Measurements from ENCODE around the gene SNX33.
A peak's percentile ranks its signal among the peaks of the same experiment; 100 is the strongest.
"Not testable (repeated sequence)": the region's sequence is repeated elsewhere in the genome, so short reads cannot be mapped to it uniquely, and the experiment has no call there.

The SNX33 gene

DNA sequence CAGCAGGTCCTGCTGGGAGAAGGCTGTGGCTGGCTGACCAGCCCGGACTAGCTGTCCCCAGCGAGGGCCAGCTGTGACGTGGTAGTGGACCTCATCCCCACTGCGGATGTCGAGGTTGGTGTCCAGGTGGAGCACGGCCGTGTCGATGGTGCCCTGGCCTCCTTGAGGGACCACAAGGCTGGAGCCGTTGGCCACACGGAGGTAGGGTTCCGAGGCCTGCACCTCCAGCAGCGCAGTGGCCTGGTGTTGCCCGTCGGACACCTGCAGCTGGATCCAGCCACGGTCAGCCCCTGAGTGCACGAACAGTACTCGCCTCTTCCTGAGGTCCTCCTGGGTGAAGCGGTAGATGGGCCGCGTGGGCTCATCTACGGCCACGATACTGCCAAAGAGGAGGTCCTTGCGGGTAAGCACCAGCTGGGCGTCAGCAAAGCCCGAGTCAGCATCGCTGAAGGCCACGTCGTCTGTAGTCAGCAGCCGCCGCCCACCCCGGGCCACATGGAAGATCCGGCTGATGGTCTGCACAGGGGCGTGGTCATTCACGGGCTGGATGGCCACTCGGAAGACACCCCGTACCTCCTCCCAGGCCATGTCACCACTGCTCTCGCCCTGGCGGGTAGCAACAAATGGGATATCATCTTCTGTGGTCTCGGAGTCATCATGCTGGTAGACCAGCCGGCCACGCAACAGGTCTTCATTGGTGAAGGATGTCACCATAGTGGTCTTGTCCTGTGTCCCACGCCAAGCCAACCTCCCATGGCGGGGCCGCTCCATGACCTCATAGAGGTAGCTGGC is 40.0 kb downstream of the SNX33 start:
- DNase-seq (ENCODE audit: low read depth, low spot score) = no peak
- TF ChIP-seq SUZ12 (IDR thresholded peaks at IDR 0.05; ENCODE audit: extremely low read depth, insufficient read depth, insufficient read length) (no peak), ZNF274 (IDR thresholded peaks at IDR 0.05; ENCODE audit: low read depth, low read length) (no peak)
- Histone ChIP-seq H3K9me3 (ENCODE audit: insufficient read depth, low read length) (no peaks in the 10 kb centered on the region), H3K4me1 (ENCODE audit: insufficient read depth, insufficient read length) (peaks cover 5% of the 10 kb centered on the region), H3K36me3 (ENCODE audit: insufficient read depth, insufficient read length, low read length) (peaks cover 54% of the 10 kb centered on the region), H3K9ac (ENCODE audit: insufficient read length, low read depth) (no peak overlapping the region), H3K27me3 (ENCODE audit: insufficient read depth, insufficient read length) (no peaks in the 10 kb centered on the region), H3K4me3 (ENCODE audit: insufficient read length, low read depth) (no peak overlapping the region)

- Histone ChIP-seq H3K4me3 (ENCODE audit: insufficient read length, low read depth) (no peak overlapping the region), H3K9ac (ENCODE audit: insufficient read length, low read depth) (no peak overlapping the region), H3K9me3 (ENCODE audit: insufficient read depth, low read length) (no peaks in the 10 kb centered on the region), H3K4me1 (ENCODE audit: insufficient read depth, insufficient read length) (peaks cover 5% of the 10 kb centered on the region), H3K27me3 (ENCODE audit: insufficient read depth, insufficient read length) (no peaks in the 10 kb centered on the region), H3K36me3 (ENCODE audit: insufficient read depth, insufficient read length, low read length) (peaks cover 54% of the 10 kb centered on the region)
- no peak for DNase-seq (ENCODE audit: low read depth, low spot score)
- TF ChIP-seq SUZ12 (IDR thresholded peaks at IDR 0.05; ENCODE audit: extremely low read depth, insufficient read depth, insufficient read length) = no peak
- TF ChIP-seq YY1 (IDR thresholded peaks at IDR 0.05; ENCODE audit: insufficient read depth, insufficient read length) = no peak
- TF ChIP-seq ZNF274 (IDR thresholded peaks at IDR 0.05; ENCODE audit: low read depth, low read length) = no peak
These were observed 40.5 kb downstream of the SNX33 start for GRCh38 chr15:75688278-75688557.

GRCh38 chr15:75688831-75689230 is 41.1 kb downstream of the SNX33 start:
- no peaks in the 10 kb centered on the region for H3K27me3 ChIP-seq (ENCODE audit: insufficient read depth, insufficient read length)
- TF ChIP-seq YY1 (IDR thresholded peaks at IDR 0.05; ENCODE audit: insufficient read depth, insufficient read length) = no peak
- TF ChIP-seq SUZ12 (IDR thresholded peaks at IDR 0.05; ENCODE audit: extremely low read depth, insufficient read depth, insufficient read length) = no peak
- TF ChIP-seq ZNF274 (IDR thresholded peaks at IDR 0.05; ENCODE audit: low read depth, low read length) = no peak
- no peak for DNase-seq (ENCODE audit: low read depth, low spot score)
- peaks cover 7% of the 10 kb centered on the region for H3K4me1 ChIP-seq (ENCODE audit: insufficient read depth, insufficient read length)
- H3K9me3 ChIP-seq (ENCODE audit: insufficient read depth, low read length) = no peaks in the 10 kb centered on the region
- no peak overlapping the region for H3K9ac ChIP-seq (ENCODE audit: insufficient read length, low read depth)
- peaks cover 54% of the 10 kb centered on the region for H3K36me3 ChIP-seq (ENCODE audit: insufficient read depth, insufficient read length, low read length)
- no peak overlapping the region for H3K4me3 ChIP-seq (ENCODE audit: insufficient read length, low read depth)

- not testable (repeated sequence) for H3K9me3 ChIP-seq (ENCODE audit: insufficient read depth, low read length); H3K9ac ChIP-seq (ENCODE audit: insufficient read length, low read depth); H3K27me3 ChIP-seq (ENCODE audit: insufficient read depth, insufficient read length); H3K4me3 ChIP-seq (ENCODE audit: insufficient read length, low read depth); DNase-seq (ENCODE audit: low read depth, low spot score)
- peaks cover 49% of the 10 kb centered on the region for H3K36me3 ChIP-seq (ENCODE audit: insufficient read depth, insufficient read length, low read length)
- H3K4me1 ChIP-seq (ENCODE audit: insufficient read depth, insufficient read length) = peaks cover 13% of the 10 kb centered on the region
These were observed 41.7 kb downstream of the SNX33 start for GRCh38 chr15:75689429-75689828.

DNA sequence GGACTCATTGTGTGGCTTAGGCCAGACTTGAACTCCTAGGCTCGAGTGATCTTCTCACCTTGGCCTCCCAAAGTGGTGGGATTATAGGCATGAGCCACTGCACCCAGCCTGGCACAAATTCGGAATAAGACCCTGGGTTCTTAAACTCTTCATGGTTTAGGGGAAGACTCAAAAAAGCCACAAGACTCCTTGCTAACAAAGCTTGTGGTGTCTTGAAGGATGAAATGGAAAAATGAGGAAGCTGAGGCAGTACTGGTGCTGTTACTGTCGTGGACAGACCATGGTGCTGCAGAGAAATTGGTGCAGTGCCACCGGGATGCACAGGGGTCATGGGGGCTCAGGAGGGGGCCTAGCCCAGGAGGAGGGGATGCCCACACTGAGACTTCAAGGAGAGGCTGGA is 44.6 kb downstream of the SNX33 start:
- peaks cover 20% of the 10 kb centered on the region for H3K4me1 ChIP-seq (ENCODE audit: insufficient read depth, insufficient read length)
- DNase-seq (ENCODE audit: low read depth, low spot score) = not testable (repeated sequence)

GRCh38 chr15:75693028-75693427 is 45.3 kb downstream of the SNX33 start:
- H3K9ac ChIP-seq (ENCODE audit: insufficient read length, low read depth); H3K9me3 ChIP-seq (ENCODE audit: insufficient read depth, low read length); H3K27me3 ChIP-seq (ENCODE audit: insufficient read depth, insufficient read length); H3K4me3 ChIP-seq (ENCODE audit: insufficient read length, low read depth); DNase-seq (ENCODE audit: low read depth, low spot score): not testable (repeated sequence)
- peaks cover 22% of the 10 kb centered on the region for H3K4me1 ChIP-seq (ENCODE audit: insufficient read depth, insufficient read length)
- H3K36me3 ChIP-seq (ENCODE audit: insufficient read depth, insufficient read length, low read length) = peaks cover 29% of the 10 kb centered on the region

More for the DNA sequence above, 44.6 kb downstream of the SNX33 start:
- H3K27me3 ChIP-seq (ENCODE audit: insufficient read depth, insufficient read length); H3K9me3 ChIP-seq (ENCODE audit: insufficient read depth, low read length); H3K4me3 ChIP-seq (ENCODE audit: insufficient read length, low read depth); H3K9ac ChIP-seq (ENCODE audit: insufficient read length, low read depth): not testable (repeated sequence)
- peaks cover 36% of the 10 kb centered on the region for H3K36me3 ChIP-seq (ENCODE audit: insufficient read depth, insufficient read length, low read length)

DNA sequence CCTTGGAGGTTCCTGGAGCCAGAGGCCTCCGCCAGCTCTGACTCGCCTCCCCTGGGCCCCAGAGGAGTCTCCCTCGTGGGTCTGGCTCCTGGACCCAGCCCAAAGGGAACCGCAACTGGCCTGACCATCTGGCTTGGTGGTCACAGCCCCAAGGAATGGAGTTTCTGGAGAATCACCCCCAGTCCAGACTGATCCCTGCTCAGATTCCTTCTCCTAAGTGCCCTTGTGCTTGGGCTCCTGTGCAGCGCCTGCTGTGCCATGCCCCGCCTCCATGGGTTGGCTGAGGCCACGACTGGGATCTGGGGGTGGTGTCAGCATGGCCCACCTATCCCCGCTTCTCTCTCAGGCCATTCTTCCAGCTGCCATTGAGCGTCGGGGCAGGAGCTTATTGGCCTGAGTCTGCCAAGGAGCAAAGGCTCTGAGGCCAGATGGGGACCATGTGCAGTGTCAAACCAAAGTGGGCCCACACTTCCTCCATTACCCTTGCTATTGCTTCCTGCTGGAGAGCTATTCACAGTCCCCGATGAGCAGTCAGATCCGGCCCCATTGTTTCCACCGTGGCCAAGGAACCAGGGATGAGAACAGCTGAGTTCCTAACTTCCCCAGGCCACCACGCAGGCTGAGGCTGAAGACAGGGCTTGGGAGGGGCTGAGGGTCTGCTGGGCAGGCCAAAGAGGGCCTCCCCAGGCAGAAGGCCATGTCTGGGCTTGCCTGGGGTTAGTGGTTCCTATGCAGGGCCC is 46.0 kb downstream of the SNX33 start:
- Histone ChIP-seq H3K9ac (ENCODE audit: insufficient read length, low read depth) (peak overlapping the region; percentile 63), H3K27me3 (ENCODE audit: insufficient read depth, insufficient read length) (no peaks in the 10 kb centered on the region), H3K4me1 (ENCODE audit: insufficient read depth, insufficient read length) (peaks cover 24% of the 10 kb centered on the region), H3K4me3 (ENCODE audit: insufficient read length, low read depth) (no peak overlapping the region), H3K9me3 (ENCODE audit: insufficient read depth, low read length) (no peaks in the 10 kb centered on the region), H3K36me3 (ENCODE audit: insufficient read depth, insufficient read length, low read length) (peaks cover 22% of the 10 kb centered on the region)
- DNase-seq (ENCODE audit: low read depth, low spot score) = no peak
- no peak for TF ChIP-seq SUZ12 (IDR thresholded peaks at IDR 0.05; ENCODE audit: extremely low read depth, insufficient read depth, insufficient read length)
- no peak for TF ChIP-seq YY1 (IDR thresholded peaks at IDR 0.05; ENCODE audit: insufficient read depth, insufficient read length)
- TF ChIP-seq ZNF274 (IDR thresholded peaks at IDR 0.05; ENCODE audit: low read depth, low read length) = no peak

Measured in NT2/D1 (cell line).